Rectal smooth muscle tissue (tissue), 1 donor: Measurements from ENCODE around the gene GATB.
A peak's percentile ranks its signal among the peaks of the same experiment; 100 is the strongest.

Source experiments
- H3K27ac ChIP-seq: one replicate; pipeline ENCODE4 v1.7.0; 2013; ENCODE audit warnings: low read depth, low read length, inconsistent platforms
- H3K27me3 ChIP-seq: one replicate; pipeline ENCODE4 v1.7.0; 2013; ENCODE audit warnings: low read length; ENCODE audit not compliant: control insufficient read depth, insufficient read depth
- H3K36me3 ChIP-seq: one replicate; pipeline ENCODE4 v1.7.0; 2013; ENCODE audit warnings: low read length; ENCODE audit not compliant: control insufficient read depth, insufficient read depth
- H3K4me1 ChIP-seq: one replicate; pipeline ENCODE4 v1.7.0; 2013; ENCODE audit warnings: low read length; ENCODE audit not compliant: control insufficient read depth, insufficient read depth
- H3K4me3 ChIP-seq: one replicate; pipeline ENCODE4 v1.7.0; 2013; ENCODE audit warnings: low read length
- H3K9ac ChIP-seq: one replicate; pipeline ENCODE4 v1.7.0; 2013; ENCODE audit warnings: low read length

The GATB gene

DNA sequence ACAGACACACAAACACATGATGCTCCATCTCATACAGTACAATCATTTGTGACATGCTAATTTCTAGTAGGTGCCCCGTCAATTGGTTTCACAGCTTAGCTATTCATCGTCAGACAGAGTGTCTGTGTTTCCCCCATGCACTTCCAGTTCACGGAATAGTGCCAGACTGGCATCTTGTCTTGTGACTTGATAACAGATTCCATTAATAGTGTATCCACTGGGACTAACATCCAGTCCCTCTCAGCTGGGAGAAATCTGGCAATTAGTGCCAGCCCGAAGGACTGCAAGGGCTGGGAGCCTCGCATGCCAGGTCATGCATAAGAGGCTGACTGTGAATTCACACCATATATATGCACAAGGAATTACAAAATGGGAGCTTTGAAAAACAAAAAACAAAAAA, 20.2 kb upstream of the GATB start:
- H3K4me3 ChIP-seq, result no peak overlapping the region
- H3K27me3 ChIP-seq, result no peaks in the 10 kb centered on the region
- H3K4me1 ChIP-seq, result no peaks in the 10 kb centered on the region
- no peak overlapping the region for H3K27ac ChIP-seq
- H3K36me3 ChIP-seq, result no peaks in the 10 kb centered on the region
- no peak overlapping the region for H3K9ac ChIP-seq

DNA sequence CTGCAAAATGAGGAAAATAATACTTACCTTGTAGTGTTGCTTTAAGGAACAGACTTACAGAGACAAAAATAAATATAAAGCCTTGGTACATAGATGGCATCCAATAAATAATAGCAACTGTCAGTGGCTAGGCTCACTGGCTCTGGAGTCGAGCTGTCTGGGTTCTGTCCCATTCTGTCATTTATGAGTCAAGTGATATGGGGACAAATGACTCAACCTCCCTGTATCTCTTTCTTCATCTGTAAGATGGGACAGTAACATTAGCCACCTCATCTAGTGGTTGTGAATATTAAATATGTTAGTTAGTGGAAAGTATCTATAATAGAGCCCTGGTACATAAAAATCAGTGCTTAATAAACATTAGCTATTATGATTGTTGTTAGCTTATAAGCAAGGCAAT, 16.7 kb upstream of the GATB start:
- no peak overlapping the region for H3K9ac ChIP-seq
- H3K27me3 ChIP-seq, result no peaks in the 10 kb centered on the region
- H3K36me3 ChIP-seq, result no peaks in the 10 kb centered on the region
- no peak overlapping the region for H3K4me3 ChIP-seq
- no peak overlapping the region for H3K27ac ChIP-seq
- no peaks in the 10 kb centered on the region for H3K4me1 ChIP-seq

DNA sequence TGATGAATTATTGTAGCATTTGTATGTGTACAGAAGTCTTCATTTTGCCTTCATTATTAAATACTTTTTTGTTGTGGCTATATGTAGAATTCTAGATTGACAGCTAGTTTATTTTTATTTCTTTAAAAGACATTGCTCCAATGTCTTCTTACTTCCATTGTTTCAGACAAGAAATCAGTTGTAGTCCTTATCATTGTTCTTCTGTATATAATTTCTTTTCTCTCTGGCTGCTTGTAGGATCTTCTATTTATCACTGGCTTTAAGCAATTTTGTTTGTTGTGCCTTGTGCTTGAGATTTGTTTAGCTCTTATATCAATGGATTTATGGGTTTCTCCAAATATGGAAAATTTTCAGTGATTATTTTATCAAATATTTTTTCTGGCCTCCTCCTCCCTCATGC, 13.5 kb upstream of the GATB start:
- Histone ChIP-seq H3K36me3 (no peaks in the 10 kb centered on the region), H3K4me1 (no peaks in the 10 kb centered on the region), H3K27ac (no peak overlapping the region), H3K4me3 (no peak overlapping the region), H3K9ac (no peak overlapping the region), H3K27me3 (no peaks in the 10 kb centered on the region)

DNA sequence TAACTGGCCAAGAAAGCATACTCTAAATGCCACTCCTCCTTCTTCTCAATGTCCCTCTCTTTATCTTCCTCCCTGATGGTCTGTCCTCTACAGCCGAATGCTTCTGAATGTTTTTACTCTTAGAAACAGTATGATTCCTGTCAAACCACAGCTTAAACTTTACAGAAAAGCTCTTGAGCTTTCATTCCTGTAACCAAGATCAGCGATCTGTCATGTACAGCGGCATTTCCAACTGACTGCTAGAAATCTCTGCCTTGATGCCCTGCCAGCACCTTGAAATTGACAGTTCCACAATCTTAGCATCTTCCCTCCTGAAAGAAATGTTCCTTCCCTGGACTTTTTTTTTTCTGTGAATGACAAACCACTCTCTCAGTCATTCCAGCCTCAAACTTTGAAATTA, 11.5 kb upstream of the GATB start:
- H3K27me3 ChIP-seq, result no peaks in the 10 kb centered on the region
- no peaks in the 10 kb centered on the region for H3K4me1 ChIP-seq
- H3K27ac ChIP-seq, result no peak overlapping the region
- no peaks in the 10 kb centered on the region for H3K36me3 ChIP-seq
- no peak overlapping the region for H3K9ac ChIP-seq
- H3K4me3 ChIP-seq, result no peak overlapping the region

DNA sequence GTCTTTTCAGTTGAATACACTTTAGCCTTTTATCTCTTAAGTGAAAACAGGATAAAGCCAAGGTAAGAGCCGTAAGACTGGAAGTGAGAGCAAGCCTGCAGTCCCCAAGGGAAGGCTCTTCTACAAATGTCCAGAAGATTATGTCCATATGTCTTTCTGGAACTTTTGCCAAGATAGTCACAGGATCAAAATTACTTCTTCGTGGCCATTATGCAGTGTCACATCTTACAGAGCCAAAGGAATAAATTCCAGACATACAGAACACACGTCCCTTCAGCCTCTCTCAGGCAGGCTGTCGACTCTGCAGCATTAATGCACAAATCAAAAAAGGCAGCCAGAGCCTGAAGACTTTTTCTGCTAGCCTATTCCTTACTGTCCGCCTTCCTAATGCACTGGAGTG, 10.9 kb upstream of the GATB start:
- Histone ChIP-seq H3K27ac (no peak overlapping the region), H3K27me3 (no peaks in the 10 kb centered on the region), H3K9ac (no peak overlapping the region), H3K4me3 (no peak overlapping the region), H3K4me1 (no peaks in the 10 kb centered on the region), H3K36me3 (no peaks in the 10 kb centered on the region)

DNA sequence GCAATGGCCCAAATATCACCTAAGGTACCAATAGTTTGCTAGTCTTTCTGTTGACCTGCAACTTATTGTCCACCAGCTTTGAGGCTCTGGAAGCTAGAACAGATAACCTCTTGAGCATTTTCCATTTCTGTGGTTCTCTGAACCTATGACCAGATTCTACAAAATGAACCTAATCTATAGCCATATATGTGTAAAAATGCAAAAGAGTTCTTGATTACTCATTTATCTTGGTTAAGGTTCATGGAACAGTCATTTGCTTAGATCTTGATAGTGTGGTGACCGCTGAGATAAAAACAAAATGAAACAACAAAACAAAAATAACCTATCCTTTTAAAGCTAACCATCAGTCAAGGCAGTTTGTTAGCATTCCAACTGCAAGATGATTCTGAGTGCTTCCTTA, 9.3 kb upstream of the GATB start:
- Histone ChIP-seq H3K27ac (no peak overlapping the region), H3K4me1 (no peaks in the 10 kb centered on the region), H3K4me3 (no peak overlapping the region), H3K36me3 (no peaks in the 10 kb centered on the region), H3K27me3 (no peaks in the 10 kb centered on the region), H3K9ac (no peak overlapping the region)

DNA sequence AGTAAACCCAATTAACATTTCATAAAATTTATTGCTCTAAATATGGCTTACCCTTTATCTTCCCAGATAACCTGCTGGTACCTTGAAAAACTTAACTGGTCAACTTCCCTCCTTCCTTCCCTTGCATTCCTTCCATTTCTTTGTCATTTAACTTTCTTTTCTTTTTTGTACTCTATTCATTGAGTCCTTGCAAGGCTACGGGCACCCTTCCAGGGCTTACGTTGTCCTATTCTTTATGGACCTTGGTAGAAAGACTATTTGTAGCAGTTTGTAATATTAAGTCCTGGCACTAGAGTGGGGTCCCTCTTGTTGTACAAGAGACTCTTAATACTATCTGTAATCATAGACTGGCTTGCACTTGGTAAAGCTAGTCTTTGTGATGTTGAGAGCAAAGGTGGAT, 8.0 kb upstream of the GATB start:
- no peaks in the 10 kb centered on the region for H3K27me3 ChIP-seq
- H3K27ac ChIP-seq, result no peak overlapping the region
- no peak overlapping the region for H3K4me3 ChIP-seq
- no peaks in the 10 kb centered on the region for H3K36me3 ChIP-seq
- H3K9ac ChIP-seq, result no peak overlapping the region
- no peaks in the 10 kb centered on the region for H3K4me1 ChIP-seq

DNA sequence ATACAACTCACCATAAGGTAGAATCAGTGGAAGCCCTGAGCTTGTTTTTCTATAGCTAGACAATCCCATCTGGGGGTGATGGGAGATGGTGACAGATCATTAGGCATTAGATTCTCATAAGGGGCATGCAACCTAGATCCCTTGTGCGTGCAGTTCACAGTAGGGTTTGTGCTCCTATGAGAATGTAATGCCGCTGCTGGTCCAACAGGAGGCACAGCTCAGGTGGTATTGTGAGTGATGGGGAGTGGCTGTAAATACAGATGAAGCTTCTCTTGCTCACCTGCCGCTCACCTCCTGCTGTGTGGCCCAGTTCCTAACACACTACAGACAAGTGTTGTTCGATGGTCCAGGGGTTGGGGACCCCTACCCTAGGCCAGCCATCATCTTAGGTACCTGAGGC, 5.9 kb upstream of the GATB start:
- Histone ChIP-seq H3K9ac (no peak overlapping the region), H3K36me3 (no peaks in the 10 kb centered on the region), H3K27ac (no peak overlapping the region), H3K4me1 (no peaks in the 10 kb centered on the region), H3K27me3 (no peaks in the 10 kb centered on the region), H3K4me3 (no peak overlapping the region)

DNA sequence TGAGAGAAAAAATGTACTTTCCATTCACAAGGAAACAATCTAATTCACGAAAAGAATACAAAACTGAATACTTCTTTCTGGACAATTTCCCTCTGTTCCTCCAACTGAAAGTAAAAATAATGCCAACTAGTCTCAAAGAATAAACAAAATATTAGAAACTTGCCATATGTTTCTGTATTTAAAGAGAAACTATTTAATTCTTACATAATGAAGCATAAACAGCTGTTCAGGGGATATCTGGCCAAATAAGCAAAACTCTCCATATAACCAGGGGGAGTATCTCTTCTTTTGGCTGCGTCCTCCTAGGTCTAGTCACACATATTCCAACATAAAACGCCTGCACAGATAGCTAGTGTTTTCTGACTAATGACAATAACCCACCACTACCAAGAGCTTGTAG, 805 bp downstream of the GATB start:
- no peaks in the 10 kb centered on the region for H3K27me3 ChIP-seq
- H3K9ac ChIP-seq, result no peak overlapping the region
- H3K4me1 ChIP-seq, result peaks cover 4% of the 10 kb centered on the region
- H3K27ac ChIP-seq, result no peak overlapping the region
- H3K36me3 ChIP-seq, result no peaks in the 10 kb centered on the region
- H3K4me3 ChIP-seq, result peak overlapping the region; percentile 99

DNA sequence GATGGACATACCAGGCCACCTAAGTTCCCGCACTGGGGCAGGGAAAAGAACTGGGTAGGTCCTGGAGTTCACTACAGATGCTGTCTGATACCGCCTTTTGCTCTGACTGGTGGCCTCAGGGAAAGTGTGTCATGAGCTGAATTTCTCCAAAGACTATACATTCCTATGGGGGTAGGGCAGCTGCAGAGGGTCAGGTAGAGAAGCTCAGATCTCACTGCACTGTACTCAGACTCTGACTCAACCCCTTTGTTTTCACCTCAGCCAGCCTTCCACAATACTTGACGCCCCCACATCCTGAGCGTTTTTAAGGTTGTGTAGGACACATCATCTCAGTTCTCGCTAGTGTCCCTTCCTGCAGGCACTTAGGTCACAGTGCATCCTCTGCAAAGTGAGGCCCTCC, 7.8 kb downstream of the GATB start:
- H3K4me1 ChIP-seq, result no peaks in the 10 kb centered on the region
- H3K36me3 ChIP-seq, result no peaks in the 10 kb centered on the region
- no peak overlapping the region for H3K27ac ChIP-seq
- no peaks in the 10 kb centered on the region for H3K27me3 ChIP-seq
- H3K9ac ChIP-seq, result no peak overlapping the region
- H3K4me3 ChIP-seq, result no peak overlapping the region

DNA sequence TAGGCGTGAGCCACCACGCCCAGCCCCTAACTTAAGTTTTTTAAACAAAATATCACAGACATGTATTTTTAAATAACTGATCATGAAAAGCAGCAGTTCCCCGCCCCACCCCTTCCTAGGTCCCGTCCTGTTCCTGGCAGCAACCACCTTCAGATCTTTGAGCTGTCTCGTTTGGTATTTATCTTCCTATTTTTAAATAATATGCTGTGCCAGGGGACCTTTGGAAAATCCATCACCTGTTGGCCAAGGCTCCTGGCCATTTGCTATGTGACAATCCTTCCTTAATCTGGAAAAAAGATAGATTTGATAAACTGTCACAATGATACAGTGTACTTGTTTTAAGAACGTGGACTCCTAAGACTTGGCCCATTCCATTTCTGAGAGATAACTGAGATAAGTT, 10.7 kb downstream of the GATB start:
- Histone ChIP-seq H3K4me3 (no peak overlapping the region), H3K9ac (no peak overlapping the region), H3K4me1 (no peaks in the 10 kb centered on the region), H3K27ac (no peak overlapping the region), H3K36me3 (no peaks in the 10 kb centered on the region), H3K27me3 (no peaks in the 10 kb centered on the region)

DNA sequence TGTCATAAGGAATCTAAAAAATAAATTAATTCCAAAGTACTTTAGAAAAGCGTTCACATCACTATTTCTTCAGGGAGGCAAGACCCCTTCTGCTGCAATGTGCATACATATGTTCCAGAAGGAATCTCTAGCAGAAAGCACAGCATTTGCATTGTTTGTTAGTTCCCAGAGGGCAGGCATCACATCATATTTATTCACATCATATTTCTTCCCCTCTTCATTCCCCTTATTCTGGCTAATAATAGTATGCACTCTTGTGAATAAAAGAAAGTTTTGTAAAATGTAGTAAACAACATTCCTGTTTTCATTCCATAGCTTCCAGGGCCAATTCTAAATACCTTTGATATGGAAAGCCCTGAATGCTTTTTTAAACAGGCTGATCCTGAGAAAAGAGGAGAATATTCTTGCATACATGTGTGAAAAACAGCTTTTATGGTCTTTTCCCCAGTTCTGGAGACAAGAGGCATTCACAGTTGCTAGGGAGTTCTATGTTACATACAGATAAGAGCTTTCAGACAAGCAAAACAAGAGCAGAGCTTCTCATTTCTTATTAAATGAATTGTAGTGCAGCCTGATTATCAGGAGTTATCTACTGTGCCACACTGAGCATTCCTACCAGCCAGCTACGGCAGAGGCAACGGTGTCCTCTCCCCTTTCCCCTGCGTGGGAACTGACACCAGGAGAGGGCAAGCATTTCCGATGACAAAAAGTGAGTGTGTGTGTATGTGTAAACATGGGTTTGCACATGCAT, 15.2 kb downstream of the GATB start:
- Histone ChIP-seq H3K36me3 (no peaks in the 10 kb centered on the region), H3K9ac (no peak overlapping the region), H3K4me1 (no peaks in the 10 kb centered on the region), H3K4me3 (no peak overlapping the region), H3K27me3 (no peaks in the 10 kb centered on the region), H3K27ac (no peak overlapping the region)

DNA sequence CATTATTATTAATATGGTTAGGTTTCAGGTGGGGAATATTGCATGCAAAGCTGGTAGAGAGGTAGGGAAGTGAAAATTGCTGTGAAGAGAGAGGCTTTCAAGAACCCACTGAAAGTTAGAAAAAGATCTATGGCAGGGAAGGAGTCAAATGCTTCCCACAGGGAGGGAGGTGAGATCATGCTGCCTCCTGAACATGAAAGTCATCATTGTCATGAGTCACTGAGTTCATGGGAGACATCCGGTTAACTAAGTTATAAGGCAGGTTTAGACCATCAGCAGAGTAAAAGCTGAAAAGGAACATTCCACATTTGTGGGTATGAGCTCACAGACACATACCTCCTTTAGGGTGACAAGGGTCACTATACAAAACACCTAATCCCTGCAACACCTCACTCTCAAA, 16.2 kb downstream of the GATB start:
- H3K4me1 ChIP-seq, result no peaks in the 10 kb centered on the region

More for the DNA sequence above, 16.2 kb downstream of the GATB start:
- H3K4me3 ChIP-seq, result no peak overlapping the region
- no peak overlapping the region for H3K9ac ChIP-seq
- no peak overlapping the region for H3K27ac ChIP-seq
- H3K36me3 ChIP-seq, result no peaks in the 10 kb centered on the region
- H3K27me3 ChIP-seq, result no peaks in the 10 kb centered on the region
